ENCODE measurements around the gene TTC7B.

GRCh38 chr14:90750701-90751100 lies 65.5 kb downstream of the TTC7B start:
- TF ChIP-seq CTCF (IDR thresholded peaks at IDR 0.05): no peak
- TF ChIP-seq EZH2 (IDR thresholded peaks at IDR 0.05; ENCODE audit: borderline replicate concordance, insufficient read depth, low read depth, low read length, poor library complexity, severe bottlenecking): no peak
